SKM-1 (cell line): ENCODE results near the gene SRP72.

ENCODE experiments used
- DNase-seq: peaks from one replicate; lab custom pipeline; 2025; ENCODE audit not compliant: unreplicated experiment; lab: John Stamatoyannopoulos, UW

SRP72 gene

GRCh38 chr4:56544573-56545131, 77.2 kb downstream of the SRP72 start:
- peak; percentile 38 for DNase-seq

GRCh38 chr4:56550642-56551041, 83.2 kb downstream of the SRP72 start:
- DNase-seq = no peak

GRCh38 chr4:56551516-56551915, 84.1 kb downstream of the SRP72 start:
- no peak for DNase-seq

GRCh38 chr4:56552273-56552672, 84.9 kb downstream of the SRP72 start:
- no peak for DNase-seq
